A673 (cell line): ENCODE data around the gene KCNK15. TPM values are rescaled to one million over a fixed set of nuclear protein-coding genes. Genes with fewer than 3 reads are reported as not detected.

Source experiments
- BruUV-seq: library from RNA; stranded (reverse); fragments of 400-500 nt; replicated peaks from 2 replicates; lab custom pipeline; 2021; lab: Mats Ljungman, UMichigan
- CTCF ChIA-PET: fragments of 300-600 bp; sonication (Branson Sonifier 250); formaldehyde crosslinking; loops from one replicate; lab custom pipeline; 2022; ENCODE audit warnings: antibody characterized with exemption; lab: Charles Lee
- POLR2A ChIA-PET: fragments of 300-600 bp; sonication (Branson Sonifier 250); formaldehyde crosslinking; loops from one replicate; lab custom pipeline; 2022; ENCODE audit warnings: antibody characterized with exemption; ENCODE audit not compliant: low non-redundant PET; lab: Charles Lee
- DNase-seq: peaks from one replicate; pipeline ENCODE4 v3.0.0-alpha.2; 2015; ENCODE audit warnings: low spot score
- H3K27ac ChIP-seq: fragments of 200-600 bp; sonication (generic); 2 replicates; pipeline ENCODE4 v1.5.1; 2016; ENCODE audit warnings: mixed run types, low read depth, mild to moderate bottlenecking, mixed read lengths, antibody characterized with exemption, low read length; ENCODE audit not compliant: poor library complexity, severe bottlenecking
- H3K27me3 ChIP-seq: fragments of 200-600 bp; sonication (generic); replicated peaks from 2 replicates; pipeline ENCODE4 v1.6.1; 2017; ENCODE audit warnings: mixed run types, low read depth, mild to moderate bottlenecking, mixed read lengths, antibody characterized with exemption, low read length; ENCODE audit not compliant: insufficient read depth, poor library complexity
- H3K36me3 ChIP-seq: fragments of 200-600 bp; sonication (generic); 2 replicates; pipeline ENCODE4 v1.6.1; 2016; ENCODE audit warnings: mixed run types, mild to moderate bottlenecking, mixed read lengths, antibody characterized with exemption, low read length; ENCODE audit not compliant: insufficient read depth, poor library complexity, severe bottlenecking
- H3K4me1 ChIP-seq: fragments of 200-600 bp; sonication (generic); 2 replicates; pipeline ENCODE4 v1.6.1; 2017; ENCODE audit warnings: mixed run types, mild to moderate bottlenecking, mixed read lengths, antibody characterized with exemption, low read length; ENCODE audit not compliant: insufficient read depth, poor library complexity, severe bottlenecking
- H3K4me3 ChIP-seq: fragments of 200-600 bp; sonication (generic); 2 replicates; pipeline ENCODE4 v1.5.1; 2016; ENCODE audit warnings: low read depth, mixed run types, mild to moderate bottlenecking, mixed read lengths, low read length; ENCODE audit not compliant: poor library complexity, severe bottlenecking
- H3K9me3 ChIP-seq: fragments of 200-600 bp; sonication (generic); 2 replicates; pipeline ENCODE4 v1.6.1; 2016; ENCODE audit warnings: mixed run types, low read depth, mild to moderate bottlenecking, mixed read lengths, antibody characterized with exemption, low read length; ENCODE audit not compliant: poor library complexity, severe bottlenecking
- CTCF ChIP-seq: fragments of 300-800, 200-600 bp; sonication (generic); conservative IDR thresholded peaks from 2 replicates; pipeline ENCODE4 v1.5.1; 2017; ENCODE audit warnings: low read depth, mild to moderate bottlenecking, antibody characterized with exemption, low read length, moderate library complexity, mixed read lengths
- EZH2 ChIP-seq: fragments of 200-600 bp; sonication (generic); IDR thresholded peaks from 2 replicates; pipeline ENCODE4 v1.6.1; 2017; ENCODE audit warnings: borderline replicate concordance, low read depth, mild to moderate bottlenecking, mixed read lengths, antibody characterized with exemption, low read length; ENCODE audit not compliant: poor library complexity, severe bottlenecking
- intact Hi-C: fragments of 100-400 bp; cut with micrococcal nuclease; formaldehyde crosslinking; loops from one replicate; pipeline ENCODE4 v1.10.0; 2022; ENCODE audit not compliant: unreplicated experiment
- total RNA-seq: library from RNA; stranded (reverse); gene quantifications from 2 replicates; pipeline ENCODE4 v1.2.3, GENCODE V29; 2021

The KCNK15 gene
- total RNA-seq, 1 experiment from 2014 or later, result not detected

- DNase-seq, result no peak
- POLR2A ChIA-PET, result no interaction called here
- Histone ChIP-seq H3K27ac (no peak overlapping the region), H3K27me3 (no peaks in the 10 kb centered on the region), H3K9me3 (no peaks in the 10 kb centered on the region), H3K4me3 (no peak overlapping the region), H3K4me1 (peaks cover 12% of the 10 kb centered on the region), H3K36me3 (no peaks in the 10 kb centered on the region)
- CTCF ChIA-PET, result no interaction called here
- TF ChIP-seq CTCF (no peak), EZH2 (no peak)
- no TSS peak for BruUV-seq
- intact Hi-C loops, result no loop called here
These were observed 41.6 kb upstream of the KCNK15 start for GRCh38 chr20:44703956-44704488.

GRCh38 chr20:44704551-44704971 lies 41.1 kb upstream of the KCNK15 start:
- H3K27me3 ChIP-seq, result no peaks in the 10 kb centered on the region
- no TSS peak for BruUV-seq
- H3K4me3 ChIP-seq, result no peak overlapping the region
- ChIA-PET CTCF (no interaction called here), POLR2A (no interaction called here)
- no peak overlapping the region for H3K27ac ChIP-seq
- H3K9me3 ChIP-seq, result no peaks in the 10 kb centered on the region
- no peak for DNase-seq
- H3K4me1 ChIP-seq, result peaks cover 12% of the 10 kb centered on the region
- TF ChIP-seq EZH2, result no peak
- TF ChIP-seq CTCF, result no peak
- H3K36me3 ChIP-seq, result no peaks in the 10 kb centered on the region
- intact Hi-C loops, result no loop called here

GRCh38 chr20:44705364-44706094 lies 40.1 kb upstream of the KCNK15 start:
- no peak overlapping the region for H3K27ac ChIP-seq
- no peak overlapping the region for H3K4me3 ChIP-seq
- no peaks in the 10 kb centered on the region for H3K27me3 ChIP-seq
- CTCF ChIA-PET, result interaction anchor here (1.0 kb wide), 1 partner anchor 162 kb away, joined by 3 read pairs; no protein-coding TSS in a partner anchor
- H3K4me1 ChIP-seq, result peaks cover 12% of the 10 kb centered on the region
- POLR2A ChIA-PET, result no interaction called here
- no peaks in the 10 kb centered on the region for H3K36me3 ChIP-seq
- no TSS peak for BruUV-seq
- intact Hi-C loops, result no loop called here
- DNase-seq, result no peak
- TF ChIP-seq CTCF (no peak), EZH2 (no peak)
- H3K9me3 ChIP-seq, result no peaks in the 10 kb centered on the region
